Measurements from ENCODE around the gene EZH2. TPM values are rescaled to one million over a fixed set of nuclear protein-coding genes. Genes with fewer than 3 reads are reported as not detected.

EZH2 gene
- total and polyA plus RNA-seq, 2 donors from 2014 or later: 1.6 to 4.7 TPM

DNA sequence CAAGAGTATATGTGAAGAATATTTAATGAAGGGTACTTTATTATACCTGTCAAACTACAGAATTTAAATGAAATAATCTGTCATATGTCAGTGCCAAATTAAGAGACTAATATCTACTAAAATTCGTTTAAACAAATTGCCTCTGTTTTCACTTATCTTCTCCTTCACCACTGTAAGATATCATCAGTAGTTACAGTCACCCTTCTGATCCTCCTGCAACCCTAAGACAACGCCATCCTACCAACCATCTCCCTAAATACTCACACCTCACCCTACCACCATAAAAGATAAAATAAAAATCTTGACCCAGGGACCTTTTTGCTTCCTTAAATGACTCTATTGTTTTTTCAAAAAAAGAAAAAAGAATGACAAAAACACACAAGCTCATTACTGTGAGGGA is 20.8 kb downstream of the EZH2 start:
- Histone ChIP-seq H3K27ac (ENCODE audit: low read depth in 2 of 2, low read length in 2 of 2) (no peak overlapping the region), H3K27me3 (ENCODE audit: control insufficient read depth, insufficient read depth, low read length) (no peaks in the 10 kb centered on the region), H3K9ac (ENCODE audit: low read length in 3 of 3) (no peak overlapping the region), H3K4me1 (ENCODE audit: control insufficient read depth in 2 of 3, insufficient read depth in 2 of 3, low read depth in 1 of 3, low read length in 3 of 3) (no peaks in the 10 kb centered on the region), H3K4me3 (ENCODE audit: low read length in 3 of 3) (no peak overlapping the region), H3K36me3 (ENCODE audit: control insufficient read depth in 2 of 3, insufficient read depth in 3 of 3, low read length in 3 of 3) (no peaks in the 10 kb centered on the region), H3K9me3 (ENCODE audit: control insufficient read depth in 2 of 3, insufficient read depth in 1 of 3, low read length in 3 of 3) (no peaks in the 10 kb centered on the region)
- no peak for FAIRE-seq
- intact Hi-C loops (cut with DNase I): no loop called here
- DNase-seq: no peak
- TF ChIP-seq, protein P1, sequence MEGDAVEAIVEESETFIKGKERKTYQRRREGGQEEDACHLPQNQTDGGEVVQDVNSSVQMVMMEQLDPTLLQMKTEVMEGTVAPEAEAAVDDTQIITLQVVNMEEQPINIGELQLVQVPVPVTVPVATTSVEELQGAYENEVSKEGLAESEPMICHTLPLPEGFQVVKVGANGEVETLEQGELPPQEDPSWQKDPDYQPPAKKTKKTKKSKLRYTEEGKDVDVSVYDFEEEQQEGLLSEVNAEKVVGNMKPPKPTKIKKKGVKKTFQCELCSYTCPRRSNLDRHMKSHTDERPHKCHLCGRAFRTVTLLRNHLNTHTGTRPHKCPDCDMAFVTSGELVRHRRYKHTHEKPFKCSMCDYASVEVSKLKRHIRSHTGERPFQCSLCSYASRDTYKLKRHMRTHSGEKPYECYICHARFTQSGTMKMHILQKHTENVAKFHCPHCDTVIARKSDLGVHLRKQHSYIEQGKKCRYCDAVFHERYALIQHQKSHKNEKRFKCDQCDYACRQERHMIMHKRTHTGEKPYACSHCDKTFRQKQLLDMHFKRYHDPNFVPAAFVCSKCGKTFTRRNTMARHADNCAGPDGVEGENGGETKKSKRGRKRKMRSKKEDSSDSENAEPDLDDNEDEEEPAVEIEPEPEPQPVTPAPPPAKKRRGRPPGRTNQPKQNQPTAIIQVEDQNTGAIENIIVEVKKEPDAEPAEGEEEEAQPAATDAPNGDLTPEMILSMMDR (IDR thresholded peaks at IDR 0.05; ENCODE audit: borderline replicate concordance, extremely low read depth, insufficient read depth): no peak

DNA sequence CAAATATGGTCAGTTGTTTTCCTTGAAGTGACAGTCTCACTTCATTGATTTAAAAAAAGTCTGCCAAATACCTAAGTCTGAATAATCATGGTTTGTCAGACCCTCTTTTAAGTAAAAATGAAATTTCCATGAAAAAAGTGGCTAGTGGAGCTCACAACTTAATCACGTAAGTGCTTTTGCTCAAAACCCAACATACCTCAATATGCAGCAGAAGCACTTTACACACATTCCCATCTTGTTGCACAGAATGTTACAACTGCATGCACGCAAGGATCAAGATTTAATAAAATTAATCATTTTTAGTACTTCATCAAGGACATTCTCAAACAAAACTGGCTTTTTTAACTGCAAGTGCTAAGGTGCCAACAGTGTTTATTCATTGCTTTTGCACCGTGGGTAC is 21.6 kb downstream of the EZH2 start:
- TF ChIP-seq, protein P1 (IDR thresholded peaks at IDR 0.05; ENCODE audit: borderline replicate concordance, extremely low read depth, insufficient read depth): no peak
- H3K4me3 ChIP-seq (ENCODE audit: low read length in 3 of 3): no peak overlapping the region
- H3K4me1 ChIP-seq (ENCODE audit: control insufficient read depth in 2 of 3, insufficient read depth in 2 of 3, low read depth in 1 of 3, low read length in 3 of 3): no peaks in the 10 kb centered on the region
- FAIRE-seq: no peak
- no peaks in the 10 kb centered on the region for H3K9me3 ChIP-seq (ENCODE audit: control insufficient read depth in 2 of 3, insufficient read depth in 1 of 3, low read length in 3 of 3)
- no peaks in the 10 kb centered on the region for H3K36me3 ChIP-seq (ENCODE audit: control insufficient read depth in 2 of 3, insufficient read depth in 3 of 3, low read length in 3 of 3)
- intact Hi-C loops (cut with DNase I): no loop called here
- H3K27me3 ChIP-seq (ENCODE audit: control insufficient read depth, insufficient read depth, low read length): no peaks in the 10 kb centered on the region
- H3K27ac ChIP-seq (ENCODE audit: low read depth in 2 of 2, low read length in 2 of 2): no peak overlapping the region
- no peak overlapping the region for H3K9ac ChIP-seq (ENCODE audit: low read length in 3 of 3)
- DNase-seq: no peak

DNA sequence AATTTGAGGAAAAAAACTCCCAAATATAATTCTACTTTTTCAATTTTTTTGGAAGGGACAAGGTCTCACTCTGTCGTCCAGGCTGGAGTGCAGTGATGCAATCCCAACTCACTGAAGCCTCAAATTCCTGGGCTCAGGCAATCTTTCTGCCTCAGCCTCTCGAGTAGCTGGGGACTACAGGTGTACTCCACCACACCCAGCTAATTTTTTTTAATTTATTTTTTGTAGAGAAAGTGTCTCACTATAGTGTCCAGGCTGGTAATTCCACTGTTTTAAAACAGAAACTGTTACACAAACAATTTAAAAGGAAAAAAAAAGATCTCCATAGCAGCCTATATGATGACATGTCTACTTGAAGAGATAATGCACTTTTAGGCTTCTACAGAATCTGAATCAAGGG is 25.6 kb downstream of the EZH2 start:
- Histone ChIP-seq H3K36me3 (ENCODE audit: control insufficient read depth in 2 of 3, insufficient read depth in 3 of 3, low read length in 3 of 3) (no peaks in the 10 kb centered on the region), H3K4me1 (ENCODE audit: control insufficient read depth in 2 of 3, insufficient read depth in 2 of 3, low read depth in 1 of 3, low read length in 3 of 3) (no peaks in the 10 kb centered on the region), H3K27ac (ENCODE audit: low read depth in 2 of 2, low read length in 2 of 2) (no peak overlapping the region), H3K9ac (ENCODE audit: low read length in 3 of 3) (no peak overlapping the region), H3K4me3 (ENCODE audit: low read length in 3 of 3) (no peak overlapping the region), H3K27me3 (ENCODE audit: control insufficient read depth, insufficient read depth, low read length) (no peaks in the 10 kb centered on the region), H3K9me3 (ENCODE audit: control insufficient read depth in 2 of 3, insufficient read depth in 1 of 3, low read length in 3 of 3) (no peaks in the 10 kb centered on the region)
- no peak for FAIRE-seq
- no peak for DNase-seq
- TF ChIP-seq, protein P1 (IDR thresholded peaks at IDR 0.05; ENCODE audit: borderline replicate concordance, extremely low read depth, insufficient read depth): no peak
- intact Hi-C loops (cut with DNase I): no loop called here

DNA sequence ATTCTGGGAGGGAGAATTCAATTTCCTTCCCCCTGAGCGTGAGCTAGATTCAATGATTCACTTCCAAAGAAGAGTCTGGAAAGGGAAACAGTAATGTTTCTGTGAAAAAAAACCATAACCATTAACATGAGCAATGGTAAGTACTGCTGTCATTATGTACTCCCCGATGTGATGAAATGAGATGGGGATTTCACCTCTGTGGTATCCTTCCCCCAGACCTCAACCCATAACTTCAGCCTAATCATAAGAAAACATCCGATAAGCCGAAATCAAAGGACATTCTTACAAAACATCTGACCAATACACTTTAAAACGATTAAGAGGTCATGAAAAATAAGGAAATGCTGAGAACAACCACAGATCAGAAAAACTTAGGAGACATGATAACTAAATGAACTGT is 27.2 kb downstream of the EZH2 start:
- H3K27ac ChIP-seq (ENCODE audit: low read depth in 2 of 2, low read length in 2 of 2): no peak overlapping the region
- no peaks in the 10 kb centered on the region for H3K4me1 ChIP-seq (ENCODE audit: control insufficient read depth in 2 of 3, insufficient read depth in 2 of 3, low read depth in 1 of 3, low read length in 3 of 3)
- H3K9me3 ChIP-seq (ENCODE audit: control insufficient read depth in 2 of 3, insufficient read depth in 1 of 3, low read length in 3 of 3): no peaks in the 10 kb centered on the region
- DNase-seq: no peak
- no peaks in the 10 kb centered on the region for H3K27me3 ChIP-seq (ENCODE audit: control insufficient read depth, insufficient read depth, low read length)
- no peaks in the 10 kb centered on the region for H3K36me3 ChIP-seq (ENCODE audit: control insufficient read depth in 2 of 3, insufficient read depth in 3 of 3, low read length in 3 of 3)
- no peak for FAIRE-seq
- TF ChIP-seq, protein P1 (IDR thresholded peaks at IDR 0.05; ENCODE audit: borderline replicate concordance, extremely low read depth, insufficient read depth): no peak
- H3K4me3 ChIP-seq (ENCODE audit: low read length in 3 of 3): no peak overlapping the region
- intact Hi-C loops (cut with DNase I): no loop called here
- H3K9ac ChIP-seq (ENCODE audit: low read length in 3 of 3): no peak overlapping the region
